Astrocyte (in vitro differentiated cells and primary cell): ENCODE results near the gene SAP30L. TPM values are rescaled to one million over a fixed set of nuclear protein-coding genes. Genes with fewer than 3 reads are reported as not detected.

Experiments used
- DNase-seq: peaks from one replicate; pipeline ENCODE4 v3.0.0-alpha.2; 2010; ENCODE audit warnings: low read depth
- FAIRE-seq: peaks from 2 replicates; lab custom pipeline; 2011; peaks lifted over from hg19 to GRCh38; lab: Jason Lieb, UNC
- H2AFZ ChIP-seq: 2 replicates; pipeline ENCODE4 v1.6.0; 2012; ENCODE audit warnings: low read depth, low read length, inconsistent platforms
- H3K27ac ChIP-seq: 2 replicates; pipeline ENCODE4 v1.5.1; 2011; ENCODE audit warnings: low read depth, low read length, inconsistent platforms
- H3K27me3 ChIP-seq: 2 replicates; pipeline ENCODE4 v1.6.0; 2011; ENCODE audit warnings: low read length, inconsistent platforms; ENCODE audit not compliant: insufficient read depth
- H3K36me3 ChIP-seq: 2 replicates; pipeline ENCODE4 v1.5.1; 2011; ENCODE audit warnings: low read length, inconsistent platforms; ENCODE audit not compliant: insufficient read depth
- H3K4me1 ChIP-seq: 2 replicates; pipeline ENCODE4 v1.5.1; 2011; ENCODE audit warnings: low read length, inconsistent platforms; ENCODE audit not compliant: insufficient read depth
- H3K4me2 ChIP-seq: 2 replicates; pipeline ENCODE4 v1.6.0; 2012; ENCODE audit warnings: low read length, inconsistent platforms
- H3K4me3 ChIP-seq: 2 replicates; pipeline ENCODE4 v1.5.1; 2011; ENCODE audit warnings: low read depth, mild to moderate bottlenecking, low read length, inconsistent platforms; ENCODE audit not compliant: insufficient read depth
- H3K79me2 ChIP-seq: 2 replicates; pipeline ENCODE4 v1.6.0; 2012; ENCODE audit warnings: mild to moderate bottlenecking, low read length, inconsistent platforms; ENCODE audit not compliant: insufficient read depth
- H3K9ac ChIP-seq: 2 replicates; pipeline ENCODE4 v1.6.0; 2012; ENCODE audit warnings: mild to moderate bottlenecking, low read length, inconsistent platforms
- H3K9me3 ChIP-seq: 2 replicates; pipeline ENCODE4 v1.5.1; 2012; ENCODE audit warnings: low read depth, mild to moderate bottlenecking, low read length, inconsistent platforms; ENCODE audit not compliant: insufficient read depth
- H4K20me1 ChIP-seq: 2 replicates; pipeline ENCODE4 v1.6.0; 2012; ENCODE audit warnings: low read length, inconsistent platforms; ENCODE audit not compliant: insufficient read depth
- H3K27ac Mint-ChIP-seq: one replicate; pipeline ENCODE4 v1.8.0; 2021; ENCODE audit warnings: mild to moderate bottlenecking, mixed read lengths; ENCODE audit not compliant: unreplicated experiment
- H3K27me3 Mint-ChIP-seq: one replicate; pipeline ENCODE4 v1.8.0; 2021; ENCODE audit warnings: low read depth, mixed read lengths; ENCODE audit not compliant: unreplicated experiment
- H3K36me3 Mint-ChIP-seq: one replicate; pipeline ENCODE4 v1.8.0; 2021; ENCODE audit warnings: low read depth, mixed read lengths; ENCODE audit not compliant: unreplicated experiment
- H3K4me1 Mint-ChIP-seq: one replicate; pipeline ENCODE4 v1.8.0; 2021; ENCODE audit warnings: low read depth, mixed read lengths; ENCODE audit not compliant: unreplicated experiment
- H3K4me3 Mint-ChIP-seq: one replicate; pipeline ENCODE4 v1.8.0; 2021; ENCODE audit warnings: mild to moderate bottlenecking, moderate library complexity, mixed read lengths; ENCODE audit not compliant: unreplicated experiment
- H3K9me3 Mint-ChIP-seq: one replicate; pipeline ENCODE4 v1.8.0; 2021; ENCODE audit warnings: mild to moderate bottlenecking, mixed read lengths; ENCODE audit not compliant: unreplicated experiment
- EZH2 ChIP-seq: IDR thresholded peaks from 2 replicates; pipeline ENCODE4 v1.6.1; 2012; ENCODE audit warnings: mild to moderate bottlenecking, low read length, inconsistent platforms; ENCODE audit not compliant: insufficient read depth
- total RNA-seq: library from RNA; stranded (reverse); gene quantifications from 2 replicates; pipeline ENCODE4 v1.2.1, GENCODE V29; 2021
- TF ChIP-seq, protein P1 (sequence below): IDR thresholded peaks from 2 replicates; pipeline ENCODE4 v1.5.1; 2011; ENCODE audit warnings: low read depth, mild to moderate bottlenecking, inconsistent platforms, low read length, moderate library complexity; ENCODE audit not compliant: insufficient read depth

Gene SAP30L
- total RNA-seq, 1 donor from 2014 or later, result 26.3 TPM

DNA sequence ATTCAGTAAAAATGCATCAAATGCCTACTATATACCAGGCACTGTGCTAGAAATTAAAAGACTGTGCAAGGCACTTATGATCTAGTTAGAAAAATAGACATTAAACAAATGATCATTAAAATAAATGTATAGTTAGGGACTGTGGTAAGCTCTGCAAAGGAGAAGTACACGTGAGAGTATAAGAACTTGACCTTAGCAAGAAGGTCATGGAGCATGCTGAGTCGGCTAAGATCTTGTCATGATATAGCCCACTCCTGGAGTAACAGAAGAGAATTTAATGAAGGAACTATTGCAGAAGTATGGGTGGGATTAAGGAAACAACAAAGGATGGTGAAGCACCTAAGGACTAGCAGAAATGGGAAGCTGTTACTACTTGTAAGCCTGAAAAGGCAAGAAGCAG is 23.5 kb upstream of the SAP30L start:
- Histone ChIP-seq H3K79me2 (no peaks in the 10 kb centered on the region), H3K27me3 (no peaks in the 10 kb centered on the region), H3K9ac (no peak overlapping the region), H2AFZ (no peak overlapping the region), H3K9me3 (no peaks in the 10 kb centered on the region), H3K4me2 (no peak overlapping the region), H4K20me1 (peaks cover 10% of the 10 kb centered on the region), H3K27ac (no peak overlapping the region), H3K4me1 (no peaks in the 10 kb centered on the region), H3K4me3 (no peak overlapping the region), H3K36me3 (peaks cover 11% of the 10 kb centered on the region)
- no peak overlapping the region for H3K27ac Mint-ChIP-seq
- no peak overlapping the region for H3K4me3 Mint-ChIP-seq
- no peaks in the 10 kb centered on the region for H3K9me3 Mint-ChIP-seq
- DNase-seq (no peak), FAIRE-seq (no peak)
- no peaks in the 10 kb centered on the region for H3K27me3 Mint-ChIP-seq
- no peaks in the 10 kb centered on the region for H3K4me1 Mint-ChIP-seq
- TF ChIP-seq EZH2, result no peak
- TF ChIP-seq, protein P1, sequence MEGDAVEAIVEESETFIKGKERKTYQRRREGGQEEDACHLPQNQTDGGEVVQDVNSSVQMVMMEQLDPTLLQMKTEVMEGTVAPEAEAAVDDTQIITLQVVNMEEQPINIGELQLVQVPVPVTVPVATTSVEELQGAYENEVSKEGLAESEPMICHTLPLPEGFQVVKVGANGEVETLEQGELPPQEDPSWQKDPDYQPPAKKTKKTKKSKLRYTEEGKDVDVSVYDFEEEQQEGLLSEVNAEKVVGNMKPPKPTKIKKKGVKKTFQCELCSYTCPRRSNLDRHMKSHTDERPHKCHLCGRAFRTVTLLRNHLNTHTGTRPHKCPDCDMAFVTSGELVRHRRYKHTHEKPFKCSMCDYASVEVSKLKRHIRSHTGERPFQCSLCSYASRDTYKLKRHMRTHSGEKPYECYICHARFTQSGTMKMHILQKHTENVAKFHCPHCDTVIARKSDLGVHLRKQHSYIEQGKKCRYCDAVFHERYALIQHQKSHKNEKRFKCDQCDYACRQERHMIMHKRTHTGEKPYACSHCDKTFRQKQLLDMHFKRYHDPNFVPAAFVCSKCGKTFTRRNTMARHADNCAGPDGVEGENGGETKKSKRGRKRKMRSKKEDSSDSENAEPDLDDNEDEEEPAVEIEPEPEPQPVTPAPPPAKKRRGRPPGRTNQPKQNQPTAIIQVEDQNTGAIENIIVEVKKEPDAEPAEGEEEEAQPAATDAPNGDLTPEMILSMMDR, result no peak
- H3K36me3 Mint-ChIP-seq, result peaks cover 6% of the 10 kb centered on the region

- no peaks in the 10 kb centered on the region for H3K79me2 ChIP-seq
- H3K4me3 ChIP-seq, result no peak overlapping the region
- no peak overlapping the region for H3K4me2 ChIP-seq
- Mint-ChIP-seq H3K9me3 (no peaks in the 10 kb centered on the region), H3K36me3 (no peaks in the 10 kb centered on the region), H3K4me1 (no peaks in the 10 kb centered on the region), H3K27ac (no peak overlapping the region), H3K4me3 (no peak overlapping the region), H3K27me3 (no peaks in the 10 kb centered on the region)
- H4K20me1 ChIP-seq, result no peaks in the 10 kb centered on the region
- H3K4me1 ChIP-seq, result no peaks in the 10 kb centered on the region
- no peak overlapping the region for H2AFZ ChIP-seq
- DNase-seq (no peak), FAIRE-seq (peak; percentile 20)
- TF ChIP-seq, protein P1, result no peak
- TF ChIP-seq EZH2, result no peak
- H3K9me3 ChIP-seq, result no peaks in the 10 kb centered on the region
- no peak overlapping the region for H3K27ac ChIP-seq
- H3K36me3 ChIP-seq, result no peaks in the 10 kb centered on the region
- no peak overlapping the region for H3K9ac ChIP-seq
- H3K27me3 ChIP-seq, result no peaks in the 10 kb centered on the region
Observed at GRCh38 chr5:154428208-154428607, 17.6 kb upstream of the SAP30L start.

- Histone ChIP-seq H2AFZ (no peak overlapping the region), H3K27me3 (no peaks in the 10 kb centered on the region), H3K36me3 (no peaks in the 10 kb centered on the region), H4K20me1 (no peaks in the 10 kb centered on the region), H3K79me2 (no peaks in the 10 kb centered on the region), H3K9ac (no peak overlapping the region), H3K9me3 (no peaks in the 10 kb centered on the region), H3K27ac (no peak overlapping the region), H3K4me3 (no peak overlapping the region), H3K4me2 (no peak overlapping the region), H3K4me1 (no peaks in the 10 kb centered on the region)
- FAIRE-seq (no peak), DNase-seq (no peak)
- no peaks in the 10 kb centered on the region for H3K27me3 Mint-ChIP-seq
- no peaks in the 10 kb centered on the region for H3K9me3 Mint-ChIP-seq
- TF ChIP-seq, protein P1, result no peak
- no peak for TF ChIP-seq EZH2
- no peaks in the 10 kb centered on the region for H3K36me3 Mint-ChIP-seq
- H3K4me1 Mint-ChIP-seq, result no peaks in the 10 kb centered on the region
- H3K4me3 Mint-ChIP-seq, result no peak overlapping the region
- no peak overlapping the region for H3K27ac Mint-ChIP-seq
Observed at GRCh38 chr5:154429341-154429740, 16.5 kb upstream of the SAP30L start.
